HUES48 (cell line): ENCODE data around the gene LIME1.
"Not testable (repeated sequence)": the region's sequence is repeated elsewhere in the genome, so short reads cannot be mapped to it uniquely, and the experiment has no call there.

Experiments
- H3K27ac ChIP-seq: one replicate; pipeline ENCODE4 v1.7.0; 2013; ENCODE audit warnings: low read depth, low read length, inconsistent platforms
- H3K27me3 ChIP-seq: 2 replicates; pipeline ENCODE4 v1.6.1; 2013; ENCODE audit warnings: mild to moderate bottlenecking, low read length; ENCODE audit not compliant: control insufficient read depth, insufficient read depth
- H3K36me3 ChIP-seq: 2 replicates; pipeline ENCODE4 v1.6.1; 2013; ENCODE audit warnings: low read length; ENCODE audit not compliant: control insufficient read depth, insufficient read depth
- H3K4me1 ChIP-seq: 2 replicates; pipeline ENCODE4 v1.6.1; 2013; ENCODE audit warnings: mild to moderate bottlenecking, low read length; ENCODE audit not compliant: control insufficient read depth, insufficient read depth
- H3K4me3 ChIP-seq: 2 replicates; pipeline ENCODE4 v1.5.1; 2013; ENCODE audit warnings: mild to moderate bottlenecking, low read depth, low read length
- H3K9ac ChIP-seq: 2 replicates; pipeline ENCODE4 v1.6.1; 2013; ENCODE audit warnings: mild to moderate bottlenecking, low read depth, low read length, moderate library complexity
- H3K9me3 ChIP-seq: 2 replicates; pipeline ENCODE4 v1.6.1; 2013; ENCODE audit warnings: low read length; ENCODE audit not compliant: control insufficient read depth, insufficient read depth

LIME1 gene

GRCh38 chr20:63714858-63715257 lies 21.6 kb upstream of the LIME1 start:
- H3K36me3 ChIP-seq = peaks cover 36% of the 10 kb centered on the region
- H3K4me1 ChIP-seq = no peaks in the 10 kb centered on the region
- no peak overlapping the region for H3K9ac ChIP-seq
- H3K9me3 ChIP-seq = no peaks in the 10 kb centered on the region
- H3K27me3 ChIP-seq = no peaks in the 10 kb centered on the region
- H3K27ac ChIP-seq = no peak overlapping the region
- H3K4me3 ChIP-seq = no peak overlapping the region

- Histone ChIP-seq H3K27me3 (no peaks in the 10 kb centered on the region), H3K4me3 (no peak overlapping the region), H3K36me3 (peaks cover 30% of the 10 kb centered on the region), H3K27ac (no peak overlapping the region), H3K9ac (no peak overlapping the region), H3K4me1 (no peaks in the 10 kb centered on the region), H3K9me3 (no peaks in the 10 kb centered on the region)
Measured at GRCh38 chr20:63718996-63719395, 17.5 kb upstream of the LIME1 start.

DNA sequence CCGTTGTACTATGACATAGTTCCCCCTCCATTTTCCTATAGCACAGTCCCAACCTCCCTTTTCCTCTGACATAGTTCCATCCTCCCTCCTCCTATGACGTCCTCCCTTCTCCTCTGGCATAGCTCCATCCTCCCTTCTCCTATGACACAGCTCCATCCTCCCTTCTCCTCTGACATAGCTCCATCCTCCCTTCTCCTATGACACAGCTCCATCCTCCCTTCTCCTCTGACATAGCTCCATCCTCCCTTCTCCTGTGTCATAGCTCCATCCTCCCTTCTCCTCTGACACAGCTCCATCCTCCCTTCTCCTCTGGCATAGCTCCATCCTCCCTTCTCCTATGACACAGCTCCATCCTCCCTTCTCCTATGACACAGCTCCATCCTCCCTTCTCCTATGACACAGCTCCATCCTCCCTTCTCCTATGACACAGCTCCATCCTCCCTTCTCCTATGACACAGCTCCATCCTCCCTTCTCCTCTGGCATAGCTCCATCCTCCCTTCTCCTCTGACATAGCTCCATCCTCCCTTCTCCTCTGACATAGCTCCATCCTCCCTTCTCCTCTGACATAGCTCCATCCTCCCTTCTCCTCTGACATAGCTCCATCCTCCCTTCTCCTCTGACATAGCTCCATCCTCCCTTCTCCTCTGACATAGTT lies 13.4 kb upstream of the LIME1 start:
- not testable (repeated sequence) for H3K27ac ChIP-seq

DNA sequence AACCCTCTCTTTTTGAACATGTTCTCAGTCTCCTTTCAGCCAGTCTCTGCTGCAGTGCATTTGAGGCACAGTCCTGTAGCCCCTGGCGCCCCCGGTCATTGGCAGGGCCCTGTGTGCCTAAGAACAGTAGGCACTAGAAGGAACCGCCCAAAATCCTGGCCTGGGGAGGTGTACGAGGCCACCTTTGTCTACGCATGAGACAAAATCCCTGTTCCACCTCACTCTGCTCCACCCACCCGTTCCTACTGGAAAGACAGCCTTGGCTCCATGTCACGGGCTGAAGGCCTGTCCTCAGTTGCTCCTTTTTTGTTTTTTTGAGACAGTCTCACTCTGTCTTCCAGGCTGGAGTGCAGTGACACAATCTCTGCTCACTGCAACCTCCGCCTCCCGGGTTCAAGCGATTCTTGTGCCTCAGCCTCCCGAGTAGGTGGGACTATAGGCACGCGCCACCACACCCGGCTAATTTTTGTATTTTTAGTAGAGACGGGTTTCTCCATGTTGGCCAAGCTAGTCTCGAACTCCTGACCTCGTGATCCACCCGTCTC lies 6.2 kb upstream of the LIME1 start:
- H3K9ac ChIP-seq, H3K4me1 ChIP-seq: not testable (repeated sequence)

More for the DNA sequence above, 13.4 kb upstream of the LIME1 start:
- H3K4me3 ChIP-seq, H3K9me3 ChIP-seq, H3K4me1 ChIP-seq, H3K27me3 ChIP-seq, H3K9ac ChIP-seq: not testable (repeated sequence)
- H3K36me3 ChIP-seq = peaks cover 16% of the 10 kb centered on the region

GRCh38 chr20:63731410-63731809 lies 5.1 kb upstream of the LIME1 start:
- no peaks in the 10 kb centered on the region for H3K4me1 ChIP-seq
- no peak overlapping the region for H3K27ac ChIP-seq
- H3K36me3 ChIP-seq = peaks cover 38% of the 10 kb centered on the region
- no peaks in the 10 kb centered on the region for H3K9me3 ChIP-seq
- H3K9ac ChIP-seq = no peak overlapping the region
- H3K4me3 ChIP-seq = no peak overlapping the region
- no peaks in the 10 kb centered on the region for H3K27me3 ChIP-seq

More for the DNA sequence above, 6.2 kb upstream of the LIME1 start:
- H3K36me3 ChIP-seq = peaks cover 28% of the 10 kb centered on the region
- H3K27me3 ChIP-seq, H3K4me3 ChIP-seq, H3K9me3 ChIP-seq, H3K27ac ChIP-seq: not testable (repeated sequence)

DNA sequence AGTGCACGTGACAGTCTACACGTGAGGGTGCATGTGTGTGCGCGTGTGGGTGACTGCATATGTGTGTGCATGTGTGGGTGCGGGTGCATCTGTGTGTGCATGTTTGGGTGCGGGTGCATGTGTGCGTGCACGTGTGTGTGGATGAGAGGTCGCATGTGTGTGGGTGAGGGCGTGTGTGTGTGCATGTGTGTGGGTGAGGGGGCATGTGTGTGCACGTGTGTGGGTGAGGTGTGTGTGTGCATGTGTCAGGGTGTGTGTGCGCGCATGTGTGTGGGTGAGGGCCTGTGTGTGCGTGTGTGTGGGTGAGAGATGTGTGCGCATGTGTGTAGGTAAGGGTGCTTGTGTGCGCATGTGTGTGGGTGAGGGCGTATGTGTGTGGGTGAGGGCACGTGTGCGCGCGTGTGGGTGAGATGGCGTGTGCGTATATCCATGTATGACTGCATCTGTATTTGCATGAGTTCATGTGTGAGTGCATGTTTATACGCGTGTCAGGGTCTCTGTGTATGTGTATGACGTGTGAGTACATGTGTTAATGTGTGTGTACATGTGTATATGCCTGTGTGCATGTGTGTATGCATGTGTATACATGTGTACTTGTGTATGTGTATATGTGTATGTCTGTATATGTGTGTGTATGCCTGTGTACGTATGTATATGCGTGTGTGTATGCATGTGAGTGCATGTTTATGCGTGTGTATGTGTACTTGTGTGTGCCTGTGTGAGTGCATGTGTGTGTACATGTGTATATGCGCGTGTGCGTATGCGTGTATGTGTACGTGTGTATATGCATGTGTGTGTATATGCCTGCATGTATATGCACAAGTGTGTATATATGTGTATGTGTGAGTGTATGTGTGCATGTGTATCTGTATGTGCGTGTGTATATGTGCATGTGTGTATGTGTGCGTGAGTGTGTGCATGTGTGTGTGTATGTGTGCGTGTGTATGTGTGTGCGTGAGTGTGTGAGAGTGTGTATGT lies 4.1 kb upstream of the LIME1 start:
- no peak overlapping the region for H3K9ac ChIP-seq
- no peaks in the 10 kb centered on the region for H3K27me3 ChIP-seq
- H3K36me3 ChIP-seq = peaks cover 38% of the 10 kb centered on the region
- H3K4me1 ChIP-seq = no peaks in the 10 kb centered on the region; the same call in 1 of the 2 replicates
- H3K4me3 ChIP-seq = no peak overlapping the region
- H3K27ac ChIP-seq = no peak overlapping the region
- H3K9me3 ChIP-seq = no peaks in the 10 kb centered on the region

DNA sequence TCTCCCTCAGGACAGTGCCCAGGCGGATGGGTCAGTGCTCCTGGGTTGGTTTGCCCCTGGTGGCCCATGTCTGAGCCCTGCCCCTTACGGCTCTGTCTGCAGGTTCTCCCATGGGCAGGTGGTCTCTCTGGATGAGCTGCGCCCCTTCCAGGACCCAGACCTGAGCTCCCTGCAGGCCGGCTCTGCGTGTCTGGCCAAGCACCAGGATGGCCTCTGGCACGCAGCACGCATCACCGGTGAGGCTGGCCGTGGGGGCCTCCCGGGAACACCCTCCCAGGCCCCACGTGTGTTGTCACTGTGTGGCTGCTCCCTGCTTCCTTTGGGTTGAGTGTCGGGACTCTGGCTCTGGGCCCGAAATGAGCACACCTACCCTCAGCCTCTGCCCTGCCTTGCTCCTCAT lies 3.3 kb upstream of the LIME1 start:
- Histone ChIP-seq H3K27ac (no peak overlapping the region), H3K27me3 (no peaks in the 10 kb centered on the region), H3K4me3 (no peak overlapping the region), H3K36me3 (peaks cover 38% of the 10 kb centered on the region), H3K9ac (no peak overlapping the region), H3K4me1 (no peaks in the 10 kb centered on the region; the same call in 1 of the 2 replicates), H3K9me3 (no peaks in the 10 kb centered on the region)

- peaks cover 5% of the 10 kb centered on the region; the same call in 1 of the 2 replicates for H3K4me1 ChIP-seq
- H3K27ac ChIP-seq = no peak overlapping the region
- H3K9me3 ChIP-seq = no peaks in the 10 kb centered on the region
- no peak overlapping the region for H3K9ac ChIP-seq
- no peak overlapping the region for H3K4me3 ChIP-seq
- H3K27me3 ChIP-seq = no peaks in the 10 kb centered on the region
- peaks cover 38% of the 10 kb centered on the region for H3K36me3 ChIP-seq
Measured at GRCh38 chr20:63733579-63734081, 2.8 kb upstream of the LIME1 start.

- Histone ChIP-seq H3K9me3 (no peaks in the 10 kb centered on the region), H3K9ac (no peak overlapping the region), H3K27ac (no peak overlapping the region), H3K4me1 (peaks cover 6% of the 10 kb centered on the region; the same call in 1 of the 2 replicates), H3K36me3 (peaks cover 38% of the 10 kb centered on the region), H3K27me3 (no peaks in the 10 kb centered on the region), H3K4me3 (no peak overlapping the region)
Measured at GRCh38 chr20:63734111-63734945, 2.1 kb upstream of the LIME1 start.
